Measurements from ENCODE around the gene SLC44A4.

GRCh38 chr6:31830886-31831335 lies 47.9 kb downstream of the SLC44A4 start:
- TF ChIP-seq POLR2A (IDR thresholded peaks at IDR 0.05; ENCODE audit: low read length), result no peak
- TF ChIP-seq GATA1 (IDR thresholded peaks at IDR 0.05; ENCODE audit: low read depth, low read length), result no peak
